ENCODE measurements around the gene ZGRF1.
"Not testable (repeated sequence)": the region's sequence is repeated elsewhere in the genome, so short reads cannot be mapped to it uniquely, and the experiment has no call there.

The ZGRF1 gene

GRCh38 chr4:112516471-112517066, 120.1 kb downstream of the ZGRF1 start:
- no peak for DNase-seq (ENCODE audit: low spot score)

DNA sequence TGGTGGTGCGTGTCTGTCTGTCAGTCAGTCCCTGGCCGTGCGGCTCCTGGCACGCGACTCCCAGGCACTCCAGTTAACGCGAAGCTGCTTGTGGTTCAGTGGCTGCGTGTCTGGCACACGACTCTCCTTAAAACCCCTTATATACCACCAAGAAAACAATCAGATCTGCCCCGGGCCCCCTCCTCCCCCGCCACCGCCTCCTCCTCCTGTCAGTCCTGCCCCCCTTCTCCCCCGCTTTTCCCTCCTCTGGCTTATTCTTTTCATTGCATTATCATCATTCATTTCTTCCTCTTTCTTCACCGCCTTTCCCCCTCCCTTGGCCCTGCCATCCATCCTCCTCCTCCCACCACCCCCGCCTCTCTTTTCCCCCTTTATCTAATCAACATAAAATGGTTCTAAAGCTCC, 120.6 kb downstream of the ZGRF1 start, which contains the start of gene NEUROG2:
NEUROG2 (minus strand) TSS at position 115 of the 405 bp plus-strand sequence. CDS start 705 bp downstream, outside the sequence.
- no peak for DNase-seq (ENCODE audit: low spot score)

- no peak for DNase-seq (ENCODE audit: low spot score)
These were observed 121.3 kb downstream of the ZGRF1 start for GRCh38 chr4:112515198-112516065.

DNA sequence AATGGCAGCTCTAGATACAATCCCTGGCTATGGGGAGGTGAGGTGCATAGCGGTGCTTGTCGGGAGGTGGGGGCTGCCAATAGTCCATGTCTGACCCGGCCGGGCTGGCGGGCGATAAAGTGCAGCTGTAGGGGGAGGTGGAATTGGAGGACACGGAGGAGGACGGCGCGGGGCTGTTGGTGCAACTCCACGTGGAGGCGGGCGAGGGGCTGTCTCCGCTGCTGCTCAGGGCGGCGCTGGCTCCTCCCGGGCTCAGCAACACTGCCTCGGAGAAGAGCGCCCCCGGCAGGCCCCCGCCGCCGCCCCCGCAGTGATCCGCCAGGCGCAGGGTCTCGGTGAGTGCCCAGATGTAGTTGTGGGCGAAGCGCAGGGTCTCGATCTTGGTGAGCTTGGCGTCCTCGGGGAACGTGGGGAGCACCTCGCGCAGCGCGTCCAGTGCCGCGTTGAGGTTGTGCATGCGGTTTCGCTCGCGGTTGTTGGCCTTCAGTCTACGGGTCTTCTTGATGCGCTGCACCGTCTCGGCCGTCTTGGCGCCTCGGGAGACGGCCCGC, 122.0 kb downstream of the ZGRF1 start:
- no peak for DNase-seq (ENCODE audit: low spot score)

DNA sequence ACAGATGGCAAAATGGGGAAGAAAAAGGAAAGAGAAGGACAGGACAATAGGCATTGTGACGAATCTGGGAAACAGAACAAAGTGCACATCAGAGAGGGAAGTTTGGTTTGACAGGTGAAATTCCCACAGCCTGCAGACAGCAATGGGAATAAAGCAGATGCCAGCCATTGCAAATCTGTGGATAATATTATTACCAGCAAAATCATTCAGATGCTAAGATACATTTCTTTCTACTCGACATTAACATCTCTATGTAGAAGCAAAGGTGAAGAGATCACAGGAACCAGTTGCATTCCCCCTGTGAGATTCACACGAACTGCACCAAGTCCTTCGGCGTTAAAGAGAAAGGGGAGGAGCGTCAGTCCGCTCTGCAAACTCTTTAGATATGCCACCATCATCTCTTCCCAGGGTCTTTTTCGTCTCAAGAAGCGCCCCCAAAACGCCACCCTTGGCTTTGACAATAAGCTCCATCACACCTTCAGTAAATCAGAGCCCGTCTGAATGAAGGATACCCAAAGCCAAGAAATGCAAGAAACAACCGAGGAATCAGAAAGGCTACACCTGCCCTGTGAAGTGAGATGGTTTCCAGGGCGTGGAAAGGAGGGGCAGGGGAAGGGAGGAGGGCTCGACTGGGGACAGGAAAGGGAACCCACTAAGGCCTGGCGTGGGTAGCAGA, 122.6 kb downstream of the ZGRF1 start:
- DNase-seq (ENCODE audit: low spot score): no peak

DNA sequence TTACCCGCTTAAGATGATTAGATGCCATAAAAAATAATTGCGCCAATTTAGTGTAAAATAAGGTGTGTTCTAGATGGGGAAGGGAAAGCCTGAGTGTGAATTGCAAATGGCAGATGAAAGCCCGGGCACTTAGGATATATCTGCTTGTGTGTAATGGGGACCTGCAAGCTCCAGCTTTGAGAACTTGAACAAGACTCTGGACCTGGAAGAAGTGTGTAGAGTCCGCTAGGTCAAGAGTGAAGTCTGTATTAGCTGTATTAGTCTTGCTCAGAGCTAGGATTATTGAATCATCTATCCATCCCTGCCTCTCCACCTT, 124.9 kb downstream of the ZGRF1 start:
- DNase-seq (ENCODE audit: low spot score): no peak

GRCh38 chr4:112511093-112511802, 125.5 kb downstream of the ZGRF1 start:
- no peak for DNase-seq (ENCODE audit: low spot score)

DNA sequence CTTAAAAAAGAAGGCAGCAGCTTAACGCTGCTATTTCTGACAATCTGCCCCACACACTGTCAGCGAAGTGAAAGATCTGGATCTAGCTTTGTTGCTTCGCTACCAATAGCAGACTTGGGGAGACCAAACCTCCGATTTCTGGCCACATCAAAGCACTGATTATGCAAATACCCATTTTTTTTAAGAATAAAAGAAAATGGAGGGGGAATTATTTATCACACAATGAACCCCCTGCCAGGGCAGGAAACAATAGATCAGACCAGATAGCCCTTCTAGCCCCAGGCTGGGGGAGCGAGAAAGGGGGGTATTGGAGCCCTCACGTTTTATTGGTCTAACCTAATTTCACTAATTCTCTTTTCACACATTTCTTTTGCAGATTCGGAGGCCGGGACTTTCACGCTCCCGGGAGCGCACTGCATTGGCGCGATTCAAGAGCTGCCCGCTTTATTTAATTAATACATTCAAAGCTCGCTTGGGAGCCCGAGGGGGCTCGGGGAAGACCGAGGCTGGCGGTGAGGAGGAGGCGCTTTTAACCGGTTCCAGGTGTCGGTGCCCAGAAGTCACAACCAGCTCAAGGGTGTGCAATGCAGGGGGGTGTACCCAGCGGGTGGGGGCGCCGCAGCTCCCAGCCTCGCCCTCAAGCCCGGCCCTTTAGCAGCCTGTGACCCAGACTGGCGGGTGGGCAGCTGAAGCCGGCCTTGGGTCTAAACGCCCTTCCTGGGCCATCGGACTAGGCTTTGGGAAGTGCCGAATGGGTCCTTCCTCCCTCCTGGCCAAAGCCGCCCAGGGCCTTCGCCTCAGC, 126.2 kb downstream of the ZGRF1 start:
- no peak for DNase-seq (ENCODE audit: low spot score)

- DNase-seq (ENCODE audit: low spot score): no peak
These were observed 127.2 kb downstream of the ZGRF1 start for GRCh38 chr4:112509243-112510141.

GRCh38 chr4:112508356-112508755, 128.4 kb downstream of the ZGRF1 start:
- DNase-seq (ENCODE audit: low spot score): no peak

GRCh38 chr4:112504807-112505206, 131.9 kb downstream of the ZGRF1 start:
- no peak for DNase-seq (ENCODE audit: low spot score)

- DNase-seq (ENCODE audit: low spot score): no peak
These were observed 133.8 kb downstream of the ZGRF1 start for GRCh38 chr4:112502871-112503270.

- no peak for DNase-seq (ENCODE audit: low spot score)
These were observed 144.4 kb downstream of the ZGRF1 start for GRCh38 chr4:112492321-112492720.

DNA sequence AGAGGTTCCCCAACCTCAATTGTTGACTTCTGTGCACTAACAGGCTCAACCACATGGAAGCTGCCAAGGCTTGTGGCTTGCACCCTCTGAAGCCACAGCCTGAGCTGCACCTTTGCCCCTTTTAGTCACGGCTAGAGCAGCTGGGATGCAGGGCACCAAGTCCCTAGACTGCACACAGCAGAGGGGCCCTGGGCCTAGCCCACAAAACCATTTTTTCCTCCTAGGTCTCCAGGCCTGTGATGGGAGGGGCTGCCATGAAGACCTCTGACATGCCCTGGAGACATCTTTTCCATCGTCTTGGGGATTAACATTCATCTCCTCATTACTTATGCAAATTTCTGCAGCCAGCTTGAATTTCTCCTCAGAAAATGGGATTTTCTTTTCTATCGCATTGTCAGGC, 145.9 kb downstream of the ZGRF1 start:
- DNase-seq (ENCODE audit: low spot score): not testable (repeated sequence)
